Esophagus muscularis mucosa (tissue), 3 donors: Measurements from ENCODE around the gene PRKCE.

Experiments used
- CTCF ChIP-seq, 3 experiments: fragments of 200-600 bp in 2 of 3; fragments of 450-650 bp in 1 of 3; sonication (generic) in 2 of 3; IDR thresholded peaks; one replicate each; pipeline ENCODE4 v1.5.1; 2017 to 2019; ENCODE audit warnings: antibody characterized with exemption in 3 of 3, mild to moderate bottlenecking in 2 of 3, moderate library complexity in 1 of 3
- POLR2A ChIP-seq: fragments of 450-650 bp; IDR thresholded peaks from one replicate; pipeline ENCODE4 v1.6.1; 2017; ENCODE audit warnings: antibody characterized with exemption, moderate library complexity, mild to moderate bottlenecking, low read depth
- POLR2AphosphoS5 ChIP-seq, 2 donors: sonication (generic); formaldehyde crosslinking; IDR thresholded peaks; one replicate each; pipeline ENCODE4 v1.6.1; 2017; ENCODE audit warnings: antibody characterized with exemption in 2 of 2

- TF ChIP-seq POLR2A (no peak), CTCF (IDR thresholded peaks at IDR 0.05) (no peak), POLR2AphosphoS5 (IDR thresholded peaks at IDR 0.05) (no peak)
Measured at GRCh38 chr2:45763255-45763654, 111.8 kb downstream of the PRKCE start.
